ENCODE data around the gene ANTXR2. TPM values are rescaled to one million over a fixed set of nuclear protein-coding genes. Genes with fewer than 3 reads are reported as not detected.
A peak's percentile ranks its signal among the peaks of the same experiment; 100 is the strongest.

The ANTXR2 gene
- total and polyA plus RNA-seq, 12 donors = 9.9 to 68.4 (median 49.2) TPM

GRCh38 chr4:80101071-80101791, 28.2 kb upstream of the ANTXR2 start:
- no peaks in the 10 kb centered on the region for H3K27me3 ChIP-seq
- H3K4me3 ChIP-seq = no peak overlapping the region
- 81 to 84% methylated on average over 5 of the region's 5 CpGs for WGBS, 2 donors
- DNase-seq (no peak), ATAC-seq (no peak)
- peaks cover 0 to 2% (median 0%) of the 10 kb centered on the region in 11 donors for H3K9me3 ChIP-seq
- H3K27ac ChIP-seq = no peak overlapping the region
- no peaks in the 10 kb centered on the region for H3K36me3 ChIP-seq
- no peak for TF ChIP-seq CTCF (IDR thresholded peaks at IDR 0.05)
- intact Hi-C loops (cut with DNase I) = no loop called here
- H3K4me1 ChIP-seq = peaks cover 0 to 22% (median 8%) of the 10 kb centered on the region in 9 donors

GRCh38 chr4:80099671-80100070, 26.6 kb upstream of the ANTXR2 start:
- Histone ChIP-seq H3K27me3 (no peaks in the 10 kb centered on the region), H3K4me3 (no peak overlapping the region), H3K27ac (no peak overlapping the region), H3K4me1 (peaks cover 0 to 25% (median 8%) of the 10 kb centered on the region in 9 donors), H3K9me3 (no peaks in the 10 kb centered on the region), H3K36me3 (no peaks in the 10 kb centered on the region)
- DNase-seq = no peak
- intact Hi-C loops (cut with DNase I) = no loop called here
- TF ChIP-seq CTCF (IDR thresholded peaks at IDR 0.05) = no peak
- no peak for ATAC-seq
- 94 to 98% methylated on average over 1 of the region's 1 CpG for WGBS, 2 donors

DNA sequence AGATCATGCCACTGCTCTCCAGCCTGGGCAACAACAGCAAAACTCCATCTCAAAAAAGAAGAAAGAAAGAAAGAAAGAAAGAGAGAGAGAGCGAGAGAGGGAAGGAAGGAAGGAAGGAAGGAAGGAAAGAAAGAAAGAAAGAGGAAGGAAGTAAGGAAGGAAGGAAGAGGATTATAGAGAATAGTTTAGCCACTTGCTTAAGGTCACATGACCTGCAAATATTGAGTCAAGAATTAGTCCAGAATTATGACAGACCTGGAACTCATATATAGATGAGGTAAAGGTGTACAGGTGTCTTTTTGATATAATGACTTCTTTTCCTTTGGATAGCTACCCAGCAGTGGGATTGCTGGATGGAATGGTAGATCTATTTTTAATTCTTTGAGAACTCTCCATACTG, 25.6 kb upstream of the ANTXR2 start:
- DNase-seq = no peak
- H3K27me3 ChIP-seq = no peaks in the 10 kb centered on the region
- no peaks in the 10 kb centered on the region for H3K36me3 ChIP-seq
- no peaks in the 10 kb centered on the region for H3K9me3 ChIP-seq
- H3K27ac ChIP-seq = no peak overlapping the region
- intact Hi-C loops (cut with DNase I) = no loop called here
- WGBS, 2 donors = 82 to 84% methylated on average over 1 of the region's 1 CpG
- ATAC-seq = no peak
- peaks cover 0 to 25% (median 8%) of the 10 kb centered on the region in 9 donors for H3K4me1 ChIP-seq
- H3K4me3 ChIP-seq = no peak overlapping the region
- TF ChIP-seq CTCF (IDR thresholded peaks at IDR 0.05) = no peak

- Histone ChIP-seq H3K9me3 (no peaks in the 10 kb centered on the region), H3K36me3 (no peaks in the 10 kb centered on the region), H3K27ac (peak overlapping the region in 2 of 10 donors; percentile 11 to 31), H3K27me3 (no peaks in the 10 kb centered on the region), H3K4me1 (peaks cover 0 to 25% (median 8%) of the 10 kb centered on the region in 9 donors), H3K4me3 (peak overlapping the region in 1 of 10 donors; percentile 8)
- peak in 1 of 2 donors; percentile 76 for DNase-seq
- 4 to 12% methylated on average over 4 of the region's 4 CpGs for WGBS, 2 donors
- intact Hi-C loops (cut with DNase I) = no loop called here
- TF ChIP-seq CTCF (IDR thresholded peaks at IDR 0.05) = no peak
- ATAC-seq = peak; percentile 73 to 99 (median 96)
These were observed 24.6 kb upstream of the ANTXR2 start for GRCh38 chr4:80097400-80098177.

Measured in heart right ventricle (tissue), 16 donors.